Endodermal cell (in vitro differentiated cells): Measurements from ENCODE around the gene CATSPERB. TPM values are rescaled to one million over a fixed set of nuclear protein-coding genes. Genes with fewer than 3 reads are reported as not detected.
A peak's percentile ranks its signal among the peaks of the same experiment; 100 is the strongest.

ENCODE experiments used
- DNase-seq: peaks from one replicate; pipeline ENCODE4 v3.0.0-alpha.2; 2017
- H3K27ac ChIP-seq: 2 replicates; pipeline ENCODE4 v1.5.1; 2013; ENCODE audit warnings: mild to moderate bottlenecking, low read depth, low read length, moderate library complexity
- H3K27me3 ChIP-seq: 2 replicates; pipeline ENCODE4 v1.6.1; 2013; ENCODE audit warnings: mild to moderate bottlenecking, low read length, moderate library complexity; ENCODE audit not compliant: insufficient read depth, control insufficient read depth, poor library complexity, severe bottlenecking
- H3K36me3 ChIP-seq: 2 replicates; pipeline ENCODE4 v1.7.0; 2013; ENCODE audit warnings: mild to moderate bottlenecking, low read length, moderate library complexity; ENCODE audit not compliant: control insufficient read depth, insufficient read depth
- H3K4me1 ChIP-seq: one replicate; pipeline ENCODE4 v1.7.0; 2013; ENCODE audit warnings: low read length; ENCODE audit not compliant: control insufficient read depth, insufficient read depth
- H3K4me3 ChIP-seq: 2 replicates; pipeline ENCODE4 v1.5.1; 2013; ENCODE audit warnings: mild to moderate bottlenecking, low read length, moderate library complexity
- H3K9ac ChIP-seq: 2 replicates; pipeline ENCODE4 v1.6.1; 2013; ENCODE audit warnings: mild to moderate bottlenecking, low read length, moderate library complexity; ENCODE audit not compliant: poor library complexity, severe bottlenecking; ENCODE audit errors: extremely low read depth
- H3K9me3 ChIP-seq: 2 replicates; pipeline ENCODE4 v1.6.1; 2013; ENCODE audit warnings: mild to moderate bottlenecking, low read length, moderate library complexity; ENCODE audit not compliant: control insufficient read depth
- H3K27ac Mint-ChIP-seq: 2 replicates; pipeline ENCODE4 v1.8.0; 2020; ENCODE audit warnings: mixed read lengths
- H3K27me3 Mint-ChIP-seq: 2 replicates; pipeline ENCODE4 v1.8.0; 2021; ENCODE audit warnings: mild to moderate bottlenecking, mixed read lengths; ENCODE audit not compliant: insufficient read depth
- H3K36me3 Mint-ChIP-seq: 2 replicates; pipeline ENCODE4 v1.8.0; 2020; ENCODE audit warnings: low read depth, mixed read lengths
- H3K4me1 Mint-ChIP-seq: 2 replicates; pipeline ENCODE4 v1.8.0; 2020; ENCODE audit warnings: mixed read lengths
- H3K4me3 Mint-ChIP-seq: 2 replicates; pipeline ENCODE4 v1.8.0; 2020; ENCODE audit warnings: mild to moderate bottlenecking, moderate library complexity, mixed read lengths
- H3K9me3 Mint-ChIP-seq: 2 replicates; pipeline ENCODE4 v1.8.0; 2020; ENCODE audit warnings: mild to moderate bottlenecking, mixed read lengths
- WGBS, 2 experiments: methylation state at CpG; one replicate each; pipeline versions ENCODE4 v1.1.5 to v1.1.7; 2013; ENCODE audit warnings: missing lambda C conversion rate in 2 of 2, mixed read lengths in 1 of 2; ENCODE audit not compliant: insufficient coverage in 1 of 2, insufficient read length in 1 of 2; 5-methylcytosine and 5-hydroxymethylcytosine counted together
- total RNA-seq, 2 donors: library from RNA; stranded (reverse); fragmentation: NEBNext Ultra II Directional in 1 of 2; extraction: Animal tissue kit (Norgen Biotek cat#: 25700) in 1 of 2; gene quantifications; 2 replicates in 1 of 2; 3 replicates in 1 of 2; pipeline ENCODE4 v1.2.1, GENCODE V29; 2021
- TF ChIP-seq, protein P1 (sequence below): fragments of 200-600 bp; sonication (generic); conservative IDR thresholded peaks from 2 replicates; pipeline ENCODE4 v1.5.0; 2021; ENCODE audit warnings: antibody characterized with exemption, mild to moderate bottlenecking

CATSPERB gene
- total RNA-seq, 2 donors from 2014 or later = 0.64 TPM; not detected in 1

DNA sequence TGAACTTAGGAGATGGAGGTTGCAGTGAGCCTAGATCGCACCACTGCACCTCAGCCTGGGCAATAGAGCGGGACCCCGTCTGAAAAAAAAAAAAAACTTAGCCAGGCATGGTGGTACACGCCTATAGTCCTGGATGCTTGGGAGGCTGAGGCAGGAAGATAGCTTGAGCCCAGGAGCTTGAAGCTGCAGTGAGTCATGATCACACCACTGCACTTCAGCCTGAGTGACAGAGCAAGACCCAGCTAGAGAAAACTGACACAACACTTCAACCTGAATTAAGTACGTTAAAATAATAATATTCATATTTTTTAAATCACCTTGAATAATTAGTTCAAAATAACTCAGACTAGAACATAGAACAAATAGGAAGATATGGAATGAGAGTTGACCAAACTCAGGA, 5.7 kb upstream of the CATSPERB start:
- no peaks in the 10 kb centered on the region for H3K9me3 ChIP-seq
- TF ChIP-seq, protein P1, sequence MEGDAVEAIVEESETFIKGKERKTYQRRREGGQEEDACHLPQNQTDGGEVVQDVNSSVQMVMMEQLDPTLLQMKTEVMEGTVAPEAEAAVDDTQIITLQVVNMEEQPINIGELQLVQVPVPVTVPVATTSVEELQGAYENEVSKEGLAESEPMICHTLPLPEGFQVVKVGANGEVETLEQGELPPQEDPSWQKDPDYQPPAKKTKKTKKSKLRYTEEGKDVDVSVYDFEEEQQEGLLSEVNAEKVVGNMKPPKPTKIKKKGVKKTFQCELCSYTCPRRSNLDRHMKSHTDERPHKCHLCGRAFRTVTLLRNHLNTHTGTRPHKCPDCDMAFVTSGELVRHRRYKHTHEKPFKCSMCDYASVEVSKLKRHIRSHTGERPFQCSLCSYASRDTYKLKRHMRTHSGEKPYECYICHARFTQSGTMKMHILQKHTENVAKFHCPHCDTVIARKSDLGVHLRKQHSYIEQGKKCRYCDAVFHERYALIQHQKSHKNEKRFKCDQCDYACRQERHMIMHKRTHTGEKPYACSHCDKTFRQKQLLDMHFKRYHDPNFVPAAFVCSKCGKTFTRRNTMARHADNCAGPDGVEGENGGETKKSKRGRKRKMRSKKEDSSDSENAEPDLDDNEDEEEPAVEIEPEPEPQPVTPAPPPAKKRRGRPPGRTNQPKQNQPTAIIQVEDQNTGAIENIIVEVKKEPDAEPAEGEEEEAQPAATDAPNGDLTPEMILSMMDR = no peak
- Mint-ChIP-seq H3K4me1 (no peaks in the 10 kb centered on the region), H3K27me3 (no peaks in the 10 kb centered on the region), H3K36me3 (no peaks in the 10 kb centered on the region), H3K9me3 (no peaks in the 10 kb centered on the region), H3K27ac (no peak overlapping the region), H3K4me3 (no peak overlapping the region)
- H3K36me3 ChIP-seq = no peaks in the 10 kb centered on the region
- no peaks in the 10 kb centered on the region for H3K4me1 ChIP-seq
- WGBS, 2 experiments = 80 to 92% methylated on average over 3 to 4 of the region's 5 CpGs
- DNase-seq = no peak
- H3K9ac ChIP-seq = no peak overlapping the region
- no peak overlapping the region for H3K4me3 ChIP-seq
- no peak overlapping the region for H3K27ac ChIP-seq
- H3K27me3 ChIP-seq = no peaks in the 10 kb centered on the region

GRCh38 chr14:91732859-91733477, 1.1 kb upstream of the CATSPERB start:
- Histone ChIP-seq H3K27ac (peak overlapping the region; percentile 5), H3K4me1 (no peaks in the 10 kb centered on the region), H3K9me3 (no peaks in the 10 kb centered on the region), H3K27me3 (no peaks in the 10 kb centered on the region), H3K9ac (no peak overlapping the region), H3K4me3 (no peak overlapping the region), H3K36me3 (no peaks in the 10 kb centered on the region)
- Mint-ChIP-seq H3K4me1 (no peaks in the 10 kb centered on the region), H3K9me3 (no peaks in the 10 kb centered on the region), H3K4me3 (no peak overlapping the region), H3K36me3 (no peaks in the 10 kb centered on the region), H3K27ac (no peak overlapping the region), H3K27me3 (no peaks in the 10 kb centered on the region)
- no peak for DNase-seq
- TF ChIP-seq, protein P1 = no peak
- WGBS, 2 experiments = 64% methylated on average over 2 of the region's 2 CpGs; no CpG with 5 or more reads in 1 of the 2 experiments

DNA sequence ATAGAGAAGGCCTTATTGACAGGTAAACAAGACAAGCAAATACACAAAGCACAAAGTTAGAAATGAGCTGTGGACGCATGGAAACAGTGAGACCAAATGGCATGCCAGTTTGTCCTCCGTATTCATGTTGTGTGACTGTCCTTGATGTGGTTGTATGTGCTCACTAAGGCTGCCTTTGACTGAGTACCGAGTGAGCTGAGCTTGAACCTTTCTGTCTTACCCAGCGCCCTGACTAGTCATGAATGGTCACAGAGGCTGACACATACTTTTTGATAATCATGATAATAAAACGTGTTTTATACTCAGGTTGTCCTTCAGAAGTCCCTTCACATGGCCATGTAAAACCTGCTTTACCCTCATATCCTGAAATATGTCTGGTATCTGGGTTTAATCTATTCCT, 553 bp upstream of the CATSPERB start:
- no peaks in the 10 kb centered on the region for H3K27me3 ChIP-seq
- no peak overlapping the region for H3K9ac ChIP-seq
- Mint-ChIP-seq H3K4me3 (no peak overlapping the region), H3K27ac (no peak overlapping the region), H3K9me3 (no peaks in the 10 kb centered on the region), H3K36me3 (no peaks in the 10 kb centered on the region), H3K4me1 (no peaks in the 10 kb centered on the region), H3K27me3 (no peaks in the 10 kb centered on the region)
- WGBS, 2 experiments = 81 to 87% methylated on average over 5 of the region's 5 CpGs
- no peaks in the 10 kb centered on the region for H3K9me3 ChIP-seq
- no peak overlapping the region for H3K4me3 ChIP-seq
- no peak for DNase-seq
- TF ChIP-seq, protein P1 = no peak
- H3K36me3 ChIP-seq = no peaks in the 10 kb centered on the region
- H3K4me1 ChIP-seq = no peaks in the 10 kb centered on the region
- no peak overlapping the region for H3K27ac ChIP-seq
